GM10266 (cell line): ENCODE measurements around the gene MPC1.

Source experiments
- DNase-seq: peaks from one replicate; pipeline ENCODE4 v3.0.0; 2012; ENCODE audit errors: extremely low spot score
- CTCF ChIP-seq: IDR thresholded peaks from 2 replicates; pipeline ENCODE4 v1.5.1; 2012; ENCODE audit warnings: mild to moderate bottlenecking, low read depth; ENCODE audit not compliant: control insufficient read depth, insufficient read depth; ENCODE audit errors: missing control alignments

The MPC1 gene

GRCh38 chr6:166408936-166409755 lies 26.4 kb upstream of the MPC1 start:
- no peak for TF ChIP-seq CTCF

GRCh38 chr6:166406197-166406596 lies 23.5 kb upstream of the MPC1 start:
- TF ChIP-seq CTCF: no peak

More at GRCh38 chr6:166408936-166409755, 26.4 kb upstream of the MPC1 start:
- no peak for DNase-seq

GRCh38 chr6:166405386-166405785 lies 22.6 kb upstream of the MPC1 start:
- no peak for DNase-seq
- TF ChIP-seq CTCF: no peak

More at GRCh38 chr6:166406197-166406596, 23.5 kb upstream of the MPC1 start:
- no peak for DNase-seq

GRCh38 chr6:166402582-166403277 lies 20.0 kb upstream of the MPC1 start:
- no peak for DNase-seq
- no peak for TF ChIP-seq CTCF

- DNase-seq: peak; percentile 84
- TF ChIP-seq CTCF: peak; percentile 82
Measured at GRCh38 chr6:166400649-166401250, 18.0 kb upstream of the MPC1 start.

- no peak for TF ChIP-seq CTCF
- DNase-seq: no peak
Measured at GRCh38 chr6:166400181-166400580, 17.4 kb upstream of the MPC1 start.

- no peak for TF ChIP-seq CTCF
- no peak for DNase-seq
Measured at GRCh38 chr6:166398348-166398747, 15.6 kb upstream of the MPC1 start.
